Psoas muscle (tissue), 8 donors: ENCODE measurements around the gene HSDL2. TPM values are rescaled to one million over a fixed set of nuclear protein-coding genes. Genes with fewer than 3 reads are reported as not detected.
A peak's percentile ranks its signal among the peaks of the same experiment; 100 is the strongest.

Experiments used
- ATAC-seq, 4 donors: fragments of 200-7000 bp; cut with Tn5 transposase; one replicate each; pipeline ENCODE4 v1.9.1; 2020; ENCODE audit warnings: moderate library complexity in 3 of 4, mild to moderate bottlenecking in 2 of 4
- DNase-seq, 2 donors: peaks; one replicate each; pipeline ENCODE4 v3.0.0-alpha.2; 2020
- H3K27ac ChIP-seq: fragments of 200-600 bp; one replicate; pipeline ENCODE4 v1.8.0; 2022
- H3K27me3 ChIP-seq, 3 donors: fragments of 200-600 bp in 1 of 3; one replicate each; pipeline versions ENCODE4 v1.6.1 to v1.8.0; 2013 to 2022; ENCODE audit warnings: low read length in 2 of 3, mild to moderate bottlenecking in 2 of 3, moderate library complexity in 1 of 3; ENCODE audit not compliant: insufficient read depth in 3 of 3
- H3K36me3 ChIP-seq, 2 donors: fragments of 200-600 bp in 1 of 2; one replicate each; pipeline versions ENCODE4 v1.6.1 to v1.8.0; 2013 to 2022; ENCODE audit warnings: low read depth in 1 of 2, mild to moderate bottlenecking in 1 of 2, moderate library complexity in 1 of 2; ENCODE audit not compliant: insufficient read depth in 1 of 2
- H3K4me1 ChIP-seq: fragments of 200-600 bp; one replicate; pipeline ENCODE4 v1.8.0; 2022
- H3K4me3 ChIP-seq: fragments of 200-600 bp; one replicate; pipeline ENCODE4 v1.8.0; 2022; ENCODE audit warnings: mild to moderate bottlenecking
- H3K9me3 ChIP-seq: fragments of 200-600 bp; one replicate; pipeline ENCODE4 v1.8.0; 2022
- CTCF ChIP-seq: fragments of 200-600 bp; IDR thresholded peaks from one replicate; pipeline ENCODE4 v1.8.0; 2022; ENCODE audit warnings: antibody characterized with exemption
- WGBS, 3 donors: extraction: QIAGEN DNeasy Blood & Tissue Kit; methylation state at CpG; one replicate each; pipeline versions ENCODE4 v1.1.6 to v1.1.7; 2013; 5-methylcytosine and 5-hydroxymethylcytosine counted together
- intact Hi-C, 2 donors: fragments of 100-400 bp; cut with DNase I; formaldehyde crosslinking; loops; one replicate each; pipeline versions ENCODE4 v1.11.0 to v1.14.2; 2022
- long read RNA-seq, 2 donors: library from polyadenylated mRNA; unstranded; transcript quantifications; one replicate each; pipeline ENCODE4 v2.0.0, GENCODE V29; 2021
- polyA plus RNA-seq, 3 donors: library from polyadenylated mRNA; stranded (reverse); fragments of 200-250 nt; gene quantifications; one replicate each; pipeline ENCODE4 v1.2.3, GENCODE V29; 2013
- total RNA-seq, 4 donors: library from RNA; stranded (reverse); fragmentation: NEBNext Ultra II Directional in 2 of 4; extraction: Animal tissue kit (Norgen Biotek cat#: 25700) in 2 of 4; gene quantifications; one replicate each; pipeline versions ENCODE4 v1.2.1 to v1.2.4, GENCODE V29; 2021 to 2023
- donor health status: healthy with polysubstance abuse.
- donor health status: DM: no; HTN: no; CAD: no; lungs with moderate emphysema.
- donor health status: Bipolar disorder and iron deficiency.
- donor health status: healthy.
- donor health status: DM: yes; HTN: yes; CAD: no.
- donor health status: DM: no; HTN: no; CAD: no.
- donor health status: DM: no; HTN: no; CAD: no.
- donor health status: DM: yes; HTN: yes; CAD: no.

Gene HSDL2
- total RNA-seq: 100 to 1,000 TPM in 1 of 4 donors, 10 to 100 TPM in 3; 86.8 to 119 (median 95.3) TPM
- 10 to 100 TPM; 62.1 to 66.2 (median 64.9) TPM for polyA plus RNA-seq
- long read RNA-seq, donor 1, transcript HSDL2-202 (11 exons, 3,350 nt): major isoform, 106 of 121 reads
- long read RNA-seq, donor 1, partial matches to known transcripts: 2 of 121 reads
- long read RNA-seq, donor 1, other reads (novel, unspliced or antisense): 11 of 121 reads
- long read RNA-seq, donor 2, transcript HSDL2-202 (11 exons, 3,350 nt): major isoform, 198 of 243 reads
- long read RNA-seq, donor 2, partial matches to known transcripts: 8 of 243 reads
- long read RNA-seq, donor 2, other reads (novel, unspliced or antisense): 33 of 243 reads

DNA sequence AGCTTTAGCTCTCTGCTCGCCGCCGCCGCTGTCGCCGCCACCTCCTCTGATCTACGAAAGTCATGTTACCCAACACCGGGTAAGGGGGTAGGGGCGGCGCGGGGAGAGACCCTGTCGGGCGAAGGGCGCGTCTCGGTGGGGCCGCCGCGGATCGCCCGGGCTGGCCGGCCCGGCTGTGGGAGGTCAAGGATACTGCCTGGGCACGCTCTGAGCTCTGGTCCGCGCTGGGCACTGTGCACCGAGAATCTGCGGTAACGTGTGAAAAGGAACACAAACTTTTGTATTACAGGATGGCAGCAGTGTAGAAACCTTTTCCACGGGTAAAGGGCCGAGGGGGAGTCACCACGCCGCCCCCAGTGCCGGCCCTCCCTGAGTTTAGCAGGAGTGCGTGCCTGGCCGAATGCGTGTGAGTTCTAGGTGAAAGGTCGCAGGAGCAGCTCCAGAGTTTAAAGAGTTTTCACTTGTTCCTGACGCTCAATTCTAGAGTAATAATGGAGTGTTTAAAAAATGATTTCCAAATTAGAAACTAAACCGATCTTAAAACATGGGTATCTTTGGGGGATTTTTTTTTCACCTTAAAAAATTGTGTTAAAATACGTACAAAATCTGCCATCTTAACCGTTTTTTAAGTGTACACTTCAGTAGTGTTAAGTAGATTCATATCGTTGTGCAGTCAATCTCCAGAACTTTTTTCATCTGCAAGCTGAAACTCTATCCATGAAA lies at the start of gene HSDL2:
TSS of gene HSDL2 (plus strand) at position 7 of the 723 bp plus-strand sequence. CDS start at position 63, 56 bp downstream.
- intact Hi-C loops: loop anchor here (5.0 kb wide), 2 partner anchors 42 to 372 kb away; partner anchors contain the start of gene SNX30 (in 1 of the 2)
- WGBS, 3 donors: 0 to 1% (median 0%) methylated on average over 32 to 43 of the region's 43 CpGs
- peak; percentile 42 to 61 (median 56) for ATAC-seq
- no peak for TF ChIP-seq CTCF
- H3K4me3 ChIP-seq: peak within 1 kb of the TSS; percentile 75
- peak in 1 of 2 donors; percentile 59 for DNase-seq
- no peaks in the 10 kb centered on the region for H3K36me3 ChIP-seq
- no peaks in the 10 kb centered on the region for H3K9me3 ChIP-seq
- H3K4me1 ChIP-seq: peaks cover 37% of the 10 kb centered on the region
- H3K27ac ChIP-seq: peak within 1 kb of the TSS; percentile 96
- H3K27me3 ChIP-seq: no peaks in the 10 kb centered on the region

DNA sequence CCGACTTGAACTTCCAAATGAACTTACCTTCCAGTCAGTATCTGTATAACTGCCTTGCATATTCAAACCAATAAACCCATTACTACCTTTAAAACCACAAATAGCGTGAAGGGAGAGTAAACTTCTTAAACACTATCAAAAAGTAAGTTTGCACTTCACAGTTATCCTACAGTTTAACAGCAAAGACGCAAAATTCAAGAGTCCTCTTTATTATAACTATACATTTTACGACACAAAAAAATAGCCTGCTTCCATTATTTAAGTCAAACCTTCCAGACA lies 48.3 kb upstream of the HSDL2 start:
- no peaks in the 10 kb centered on the region for H3K9me3 ChIP-seq
- WGBS, 3 donors: 77 to 85% (median 78%) methylated on average over 4 of the region's 4 CpGs
- H3K4me3 ChIP-seq: peak overlapping the region; percentile 76
- DNase-seq: no peak
- H3K27ac ChIP-seq: no peak overlapping the region
- H3K4me1 ChIP-seq: peaks cover 16% of the 10 kb centered on the region
- H3K27me3 ChIP-seq: no peaks in the 10 kb centered on the region
- ATAC-seq: no peak
- intact Hi-C loops: loop anchor here (5.0 to 10.0 kb wide), 4 partner anchors 167 to 847 kb away; partner anchors contain the start of genes UGCG (in 2 of the 2) and ECPAS (in 1 of the 2)
- no peaks in the 10 kb centered on the region for H3K36me3 ChIP-seq
- TF ChIP-seq CTCF: no peak

GRCh38 chr9:112332214-112332613 lies 47.7 kb upstream of the HSDL2 start:
- ATAC-seq (no peak), DNase-seq (no peak)
- TF ChIP-seq CTCF: no peak
- intact Hi-C loops: loop anchor here (5.0 to 10.0 kb wide), 4 partner anchors 167 to 847 kb away; partner anchors contain the start of genes UGCG (in 2 of the 2) and ECPAS (in 1 of the 2)
- peaks cover 16% of the 10 kb centered on the region for H3K4me1 ChIP-seq
- H3K36me3 ChIP-seq: no peaks in the 10 kb centered on the region
- H3K4me3 ChIP-seq: peak overlapping the region; percentile 76
- peak overlapping the region; percentile 94 for H3K27ac ChIP-seq
- 12 to 23% (median 15%) methylated on average over 4 of the region's 4 CpGs for WGBS, 3 donors
- no peaks in the 10 kb centered on the region for H3K27me3 ChIP-seq
- H3K9me3 ChIP-seq: no peaks in the 10 kb centered on the region

- WGBS, 3 donors: 0 to 1% (median 0%) methylated on average over 19 of the region's 19 CpGs
- H3K4me1 ChIP-seq: peaks cover 16% of the 10 kb centered on the region
- DNase-seq (no peak), ATAC-seq (no peak)
- no peaks in the 10 kb centered on the region for H3K9me3 ChIP-seq
- H3K4me3 ChIP-seq: peak overlapping the region; percentile 76
- H3K27me3 ChIP-seq: no peaks in the 10 kb centered on the region
- peak; percentile 6 for TF ChIP-seq CTCF
- no peaks in the 10 kb centered on the region for H3K36me3 ChIP-seq
- H3K27ac ChIP-seq: peak overlapping the region; percentile 94
- intact Hi-C loops: loop anchor here (5.0 to 10.0 kb wide), 4 partner anchors 168 to 848 kb away; partner anchors contain the start of genes UGCG (in 2 of the 2) and ECPAS (in 1 of the 2)
Measured at GRCh38 chr9:112332674-112332976, 47.3 kb upstream of the HSDL2 start.
